ENCODE data around the gene EIPR1.

EIPR1 gene

GRCh38 chr2:3279236-3279960 lies 98.2 kb downstream of the EIPR1 start:
- no peak for ATAC-seq
- no peak for TF ChIP-seq ESRRG (CRISPR knock-in tag; IDR thresholded peaks at IDR 0.05)
- no peak for TF ChIP-seq TOX (CRISPR knock-in tag; IDR thresholded peaks at IDR 0.05; ENCODE audit: borderline replicate concordance)
- TF ChIP-seq CREB5 (CRISPR knock-in tag; IDR thresholded peaks at IDR 0.05; ENCODE audit: low read depth): no peak
- no peak for TF ChIP-seq ZC3H10 (CRISPR knock-in tag; IDR thresholded peaks at IDR 0.05)
- TF ChIP-seq BACH2 (CRISPR knock-in tag; IDR thresholded peaks at IDR 0.05; ENCODE audit: borderline replicate concordance): no peak
- TF ChIP-seq POU6F1 (CRISPR knock-in tag; IDR thresholded peaks at IDR 0.05; ENCODE audit: borderline replicate concordance, low read depth): no peak
- no peak for TF ChIP-seq CSRNP3 (CRISPR knock-in tag; IDR thresholded peaks at IDR 0.05)
- no peak for TF ChIP-seq TSHZ2 (CRISPR knock-in tag; IDR thresholded peaks at IDR 0.05)
- no peak for TF ChIP-seq CSDC2 (CRISPR knock-in tag; IDR thresholded peaks at IDR 0.05)
- no peak for TF ChIP-seq TCF4 (CRISPR knock-in tag; IDR thresholded peaks at IDR 0.05; ENCODE audit: borderline replicate concordance)

- TF ChIP-seq TSHZ2 (CRISPR knock-in tag; IDR thresholded peaks at IDR 0.05) (no peak), CSRNP3 (CRISPR knock-in tag; IDR thresholded peaks at IDR 0.05) (no peak)
- no peak for ATAC-seq
Measured at GRCh38 chr2:3278521-3279218, 98.9 kb downstream of the EIPR1 start.

GRCh38 chr2:3277748-3278520 lies 99.7 kb downstream of the EIPR1 start:
- no peak for ATAC-seq
- TF ChIP-seq ISL1 (CRISPR knock-in tag; IDR thresholded peaks at IDR 0.05) (no peak), BACH2 (CRISPR knock-in tag; IDR thresholded peaks at IDR 0.05; ENCODE audit: borderline replicate concordance) (no peak), ZNF565 (CRISPR knock-in tag; conservative IDR thresholded peaks at IDR 0.05; ENCODE audit: low read depth) (no peak), RARB (CRISPR knock-in tag; IDR thresholded peaks at IDR 0.05) (no peak), CREB5 (CRISPR knock-in tag; IDR thresholded peaks at IDR 0.05; ENCODE audit: low read depth) (no peak), ZNF70 (CRISPR knock-in tag; IDR thresholded peaks at IDR 0.05) (no peak), SNAI2 (CRISPR knock-in tag; IDR thresholded peaks at IDR 0.05) (no peak), CSRNP3 (CRISPR knock-in tag; IDR thresholded peaks at IDR 0.05) (no peak), ARNTL (CRISPR knock-in tag; IDR thresholded peaks at IDR 0.05; ENCODE audit: borderline replicate concordance, low read depth) (no peak), TCF4 (CRISPR knock-in tag; IDR thresholded peaks at IDR 0.05; ENCODE audit: borderline replicate concordance) (no peak)
